HFFc6 (cell line): ENCODE results near the gene SCIN. TPM values are rescaled to one million over a fixed set of nuclear protein-coding genes. Genes with fewer than 3 reads are reported as not detected.

Experiments used
- DNase-seq: peaks from one replicate; pipeline ENCODE4 v3.0.0-alpha.2; 2018
- H3K27ac Mint-ChIP-seq: 2 replicates; pipeline ENCODE4 v1.8.0; 2020; ENCODE audit warnings: mild to moderate bottlenecking, mixed read lengths
- H3K27me3 Mint-ChIP-seq: 2 replicates; pipeline ENCODE4 v1.8.0; 2021; ENCODE audit warnings: mild to moderate bottlenecking, moderate library complexity, mixed read lengths; ENCODE audit not compliant: insufficient read depth
- H3K36me3 Mint-ChIP-seq: 2 replicates; pipeline ENCODE4 v1.8.0; 2021; ENCODE audit warnings: low read depth, mixed read lengths
- H3K4me1 Mint-ChIP-seq: 2 replicates; pipeline ENCODE4 v1.8.0; 2020; ENCODE audit warnings: low read depth, mixed read lengths
- H3K4me3 Mint-ChIP-seq: 2 replicates; pipeline ENCODE4 v1.8.0; 2020; ENCODE audit warnings: mild to moderate bottlenecking, moderate library complexity, mixed read lengths
- H3K9me3 Mint-ChIP-seq: 2 replicates; pipeline ENCODE4 v1.8.0; 2020; ENCODE audit warnings: mild to moderate bottlenecking, mixed read lengths
- CTCF ChIP-seq: fragments of 200-600 bp; sonication (generic); IDR thresholded peaks from 2 replicates; pipeline ENCODE4 v1.5.0; 2021; ENCODE audit warnings: antibody characterized with exemption, mild to moderate bottlenecking
- total RNA-seq, 6 experiments: library from RNA; stranded (reverse); fragmentation: NEBNext Ultra II Directional; extraction: Animal tissue kit (Norgen Biotek cat#: 25700); gene quantifications; 2 replicates in 1 of 6; 3 replicates in 5 of 6; pipeline ENCODE4 v1.2.3, GENCODE V29; 2021

Gene SCIN
- total RNA-seq, 6 experiments from 2014 or later = 0.92 to 50.8 (median 47.4) TPM

GRCh38 chr7:12625836-12626235 is 55.3 kb downstream of the SCIN start:
- Mint-ChIP-seq H3K4me3 (no peak overlapping the region), H3K27me3 (peaks cover 6% of the 10 kb centered on the region; the same call in 1 of the 2 replicates), H3K9me3 (no peaks in the 10 kb centered on the region), H3K36me3 (no peaks in the 10 kb centered on the region), H3K27ac (no peak overlapping the region), H3K4me1 (peaks cover 21% of the 10 kb centered on the region)
- no peak for TF ChIP-seq CTCF
- no peak for DNase-seq

DNA sequence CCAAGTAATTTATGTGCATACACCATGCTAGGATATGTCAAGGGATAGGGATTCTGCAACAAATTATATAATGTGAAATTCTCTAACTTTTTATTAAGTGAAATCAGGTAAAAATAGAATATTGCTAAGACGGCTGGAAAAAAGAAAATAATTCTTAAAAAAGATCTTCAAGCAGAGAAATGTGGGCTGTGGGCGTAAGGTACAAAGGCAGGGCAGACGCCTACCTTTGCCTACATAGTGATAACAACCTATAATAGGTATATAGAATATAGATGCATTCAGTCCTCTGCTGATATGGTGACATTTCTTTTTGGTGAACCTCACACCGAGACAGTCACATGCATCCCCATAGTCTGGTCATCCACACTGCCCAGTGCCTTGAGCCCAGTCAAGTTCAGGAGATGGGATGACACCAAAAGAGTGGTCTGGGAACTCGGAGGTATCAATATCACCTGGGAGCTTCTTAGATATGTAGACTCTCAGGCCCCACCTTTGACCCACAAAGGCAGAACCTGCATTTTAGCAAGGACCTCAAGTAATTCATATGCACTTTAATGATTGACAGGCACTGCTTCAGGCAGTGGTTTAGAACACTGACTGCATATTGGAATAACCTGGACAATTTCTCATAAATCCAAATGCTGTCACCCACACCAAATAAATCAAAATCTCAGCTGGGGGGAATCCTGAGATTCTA is 59.4 kb downstream of the SCIN start:
- no peak for TF ChIP-seq CTCF
- H3K27ac Mint-ChIP-seq = no peak overlapping the region

DNA sequence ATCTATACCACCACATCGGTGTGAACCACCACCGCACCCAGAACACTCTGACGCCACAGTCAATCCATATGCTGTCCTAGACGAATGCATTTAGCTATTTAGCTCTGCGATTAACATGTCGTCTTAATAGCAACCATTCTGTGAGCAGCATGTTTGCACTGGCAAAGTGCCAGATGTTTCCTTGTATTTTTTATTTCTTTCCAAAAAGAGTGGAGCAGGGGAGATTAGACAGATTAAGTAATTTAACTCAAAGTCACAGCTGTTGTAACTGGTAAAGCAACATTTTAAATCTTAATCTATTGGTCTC is 59.9 kb downstream of the SCIN start:
- Mint-ChIP-seq H3K27ac (no peak overlapping the region), H3K4me3 (no peak overlapping the region), H3K27me3 (peaks cover 14% of the 10 kb centered on the region), H3K9me3 (no peaks in the 10 kb centered on the region), H3K36me3 (no peaks in the 10 kb centered on the region; the same call in 1 of the 2 replicates), H3K4me1 (no peaks in the 10 kb centered on the region)
- TF ChIP-seq CTCF = no peak
- no peak for DNase-seq

More for the DNA sequence above, 59.4 kb downstream of the SCIN start:
- Mint-ChIP-seq H3K27me3 (peaks cover 14% of the 10 kb centered on the region), H3K9me3 (no peaks in the 10 kb centered on the region), H3K4me1 (no peaks in the 10 kb centered on the region), H3K4me3 (no peak overlapping the region), H3K36me3 (no peaks in the 10 kb centered on the region; the same call in 1 of the 2 replicates)
- DNase-seq = no peak

GRCh38 chr7:12633582-12633981 is 63.1 kb downstream of the SCIN start:
- H3K4me1 Mint-ChIP-seq = peaks cover 20% of the 10 kb centered on the region
- H3K9me3 Mint-ChIP-seq = no peaks in the 10 kb centered on the region
- H3K36me3 Mint-ChIP-seq = no peaks in the 10 kb centered on the region; the same call in 1 of the 2 replicates
- H3K27ac Mint-ChIP-seq = no peak overlapping the region
- no peak for DNase-seq
- no peak overlapping the region for H3K4me3 Mint-ChIP-seq
- no peak for TF ChIP-seq CTCF
- H3K27me3 Mint-ChIP-seq = peaks cover 10% of the 10 kb centered on the region

- TF ChIP-seq CTCF = no peak
- peaks cover 26% of the 10 kb centered on the region for H3K4me1 Mint-ChIP-seq
- H3K36me3 Mint-ChIP-seq = no peaks in the 10 kb centered on the region; the same call in 1 of the 2 replicates
- DNase-seq = no peak
- H3K27ac Mint-ChIP-seq = no peak overlapping the region
- H3K27me3 Mint-ChIP-seq = peaks cover 10% of the 10 kb centered on the region
- H3K4me3 Mint-ChIP-seq = no peak overlapping the region
- no peaks in the 10 kb centered on the region for H3K9me3 Mint-ChIP-seq
Measured at GRCh38 chr7:12635830-12636229, 65.3 kb downstream of the SCIN start.
